HG03064 (cell line): Measurements from ENCODE around the gene PREX1.
"Not testable (repeated sequence)": the region's sequence is repeated elsewhere in the genome, so short reads cannot be mapped to it uniquely, and the experiment has no call there.

Experiments
- ATAC-seq: cut with Tn5 transposase; IDR thresholded peaks from one replicate; pipeline ENCODE4 v1.9.1; 2021; ENCODE audit warnings: low read depth; ENCODE audit not compliant: unreplicated experiment

Gene PREX1

DNA sequence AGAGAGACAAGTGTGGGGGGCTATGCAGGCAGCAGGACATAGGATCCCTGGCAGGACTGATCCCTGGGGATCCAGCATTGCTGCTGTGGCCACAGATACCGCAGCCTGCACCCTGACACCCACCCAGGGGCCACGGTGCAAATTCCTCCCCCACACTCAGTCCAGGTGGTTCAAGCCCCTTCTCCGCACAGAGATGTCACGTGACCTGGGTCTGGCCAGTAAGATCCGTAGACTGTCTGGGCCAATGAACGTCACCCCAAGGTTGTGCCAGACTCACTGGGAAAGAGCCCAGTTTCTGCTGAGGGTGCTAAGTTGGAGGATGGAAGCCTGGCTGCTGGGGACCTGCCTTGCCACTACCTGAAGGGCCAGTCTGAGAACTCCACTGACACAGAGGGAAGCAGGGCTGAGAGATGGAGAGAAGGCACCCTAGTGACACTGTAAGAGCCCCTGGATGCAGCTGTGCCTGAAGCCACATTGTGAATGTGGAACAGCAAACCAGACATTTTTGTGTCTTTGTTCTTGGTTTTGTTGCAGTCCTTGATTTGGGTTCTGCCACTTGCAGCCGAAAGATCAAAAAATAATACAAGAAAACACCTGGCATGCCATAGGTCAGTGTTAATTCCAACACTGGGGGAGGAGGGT lies 228.6 kb downstream of the PREX1 start:
- no peak for ATAC-seq

DNA sequence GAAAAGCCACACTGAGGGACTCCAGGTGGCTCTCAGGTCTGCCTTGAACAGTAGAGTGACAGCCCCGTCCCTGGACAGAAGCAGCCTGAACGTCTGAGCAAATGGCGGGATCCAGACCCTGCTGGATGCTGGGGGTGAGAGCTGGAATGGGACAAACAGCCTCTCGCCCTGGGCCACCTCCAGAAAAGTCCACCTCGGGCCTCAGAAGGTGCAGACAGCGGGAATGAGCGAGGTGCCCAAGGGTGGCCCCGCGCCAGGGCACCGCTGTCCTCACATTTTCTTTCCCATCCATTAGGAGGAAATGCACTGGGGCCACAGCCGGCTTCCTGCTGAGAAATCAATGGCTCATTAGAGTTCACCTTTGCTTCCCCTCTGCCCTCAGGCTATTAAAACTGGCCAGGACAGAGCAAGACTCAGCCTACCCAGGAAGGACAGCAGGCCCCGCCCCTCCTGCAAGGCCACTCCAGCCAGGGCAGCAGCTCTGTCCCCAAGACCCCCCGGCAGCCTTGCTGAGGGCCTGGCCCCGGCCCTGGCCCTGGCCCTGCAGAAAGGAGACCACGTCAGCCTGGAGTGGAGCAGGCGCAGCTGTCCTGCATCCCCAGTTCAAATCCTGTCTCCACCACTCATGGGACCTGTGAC lies 229.4 kb downstream of the PREX1 start:
- ATAC-seq, result not testable (repeated sequence)

DNA sequence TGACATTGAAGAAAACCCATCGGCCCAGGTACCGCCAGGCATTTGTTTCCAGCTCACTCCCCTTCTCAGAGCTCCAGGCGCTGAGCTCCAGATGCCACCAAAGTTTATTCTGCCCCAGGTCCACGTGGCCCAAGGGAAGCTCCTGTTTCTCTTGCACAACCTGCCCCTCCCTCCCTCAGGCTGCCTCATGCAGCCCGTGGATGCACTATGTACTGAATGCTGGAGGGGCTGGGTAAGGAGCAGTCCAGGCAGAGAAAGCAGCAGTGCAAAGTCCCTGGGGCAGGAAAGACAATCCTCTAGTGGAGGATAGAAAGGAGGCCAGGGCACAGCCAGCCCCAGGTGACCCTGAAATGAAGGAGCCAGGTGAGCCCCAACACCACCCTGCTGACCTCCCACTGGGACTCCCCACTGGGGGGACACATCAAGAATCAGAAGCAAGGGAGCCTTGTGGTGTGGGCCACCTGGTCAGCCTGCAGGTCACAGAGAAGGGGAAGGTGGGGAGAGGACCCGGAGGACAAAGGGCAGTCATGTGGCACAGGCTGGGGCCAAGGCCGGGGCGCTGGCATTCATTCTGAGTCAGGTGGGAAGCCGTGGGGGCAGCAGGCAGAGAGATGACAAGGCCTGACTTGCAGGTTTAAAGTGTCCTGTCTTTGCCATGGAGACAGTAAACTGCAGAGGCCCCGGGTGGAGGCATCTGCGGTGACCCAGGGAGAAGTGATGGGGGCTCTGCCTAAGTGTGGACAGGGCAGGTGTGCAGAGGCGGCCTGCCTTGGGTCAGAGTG lies 230.1 kb downstream of the PREX1 start:
- ATAC-seq, result no peak

DNA sequence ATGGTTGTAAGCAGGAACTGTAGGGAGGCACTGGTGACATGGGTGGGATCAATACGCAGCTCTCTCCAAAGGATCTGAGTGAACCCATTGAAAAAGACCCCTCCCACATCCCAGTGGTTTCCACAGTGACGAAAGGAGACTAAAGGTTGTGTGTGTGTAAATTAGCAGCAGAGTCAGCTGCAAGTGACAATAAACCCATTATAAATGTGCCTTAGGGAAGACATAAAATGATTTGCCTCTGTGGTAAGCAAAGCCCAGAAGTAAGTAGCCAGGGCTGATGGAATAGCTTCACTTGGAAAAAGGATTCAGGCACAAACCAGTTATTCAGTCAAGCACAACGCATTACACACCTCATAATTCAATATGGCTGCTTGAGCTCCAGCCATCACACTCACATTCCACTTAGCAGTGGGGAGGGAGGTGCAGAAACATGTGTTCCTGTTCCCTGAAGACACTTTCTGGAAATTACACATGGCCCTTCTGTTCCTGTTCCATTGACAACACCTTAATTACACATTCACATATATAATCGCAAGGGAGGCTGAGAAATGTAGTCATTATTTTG lies 231.4 kb downstream of the PREX1 start:
- ATAC-seq, result no peak

DNA sequence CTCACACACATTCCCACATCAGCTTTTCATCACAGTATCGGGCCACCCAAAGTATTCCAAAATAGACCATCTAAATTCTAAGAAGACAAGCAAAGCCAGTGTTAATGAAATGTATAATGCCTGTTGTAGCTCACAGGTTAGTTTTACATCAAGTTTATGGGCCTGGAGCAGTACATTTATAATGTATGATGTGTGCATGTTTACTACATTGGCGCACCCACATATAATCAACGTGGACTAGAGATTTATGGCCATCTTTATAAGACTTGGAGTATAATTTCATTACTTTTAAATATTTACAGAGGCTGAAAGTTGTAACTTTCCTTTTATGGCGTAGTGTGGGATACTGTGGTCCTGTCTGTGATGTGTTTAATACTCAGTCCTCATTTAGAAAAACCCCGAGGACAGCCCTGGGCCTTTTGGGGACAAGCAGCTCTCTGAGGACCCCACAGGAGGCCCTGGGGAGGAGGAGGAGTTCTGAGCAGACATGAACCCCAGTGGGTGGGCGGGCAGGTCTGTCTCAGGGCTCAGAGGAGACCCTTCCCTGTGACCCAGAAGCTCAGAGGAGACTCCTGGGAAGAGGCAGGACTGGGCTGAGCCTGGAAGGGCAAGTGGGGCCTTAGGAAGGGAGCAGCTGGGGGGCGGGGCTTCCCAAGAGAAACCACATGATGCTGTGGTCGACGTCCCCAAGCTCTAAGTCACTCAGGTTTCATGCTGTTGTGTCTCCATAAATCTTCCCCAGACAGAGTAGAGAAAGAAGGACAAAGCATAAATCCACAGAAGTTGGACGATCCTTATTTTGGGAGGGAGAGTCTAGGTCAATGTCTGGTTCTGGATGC lies 232.1 kb downstream of the PREX1 start:
- no peak for ATAC-seq

DNA sequence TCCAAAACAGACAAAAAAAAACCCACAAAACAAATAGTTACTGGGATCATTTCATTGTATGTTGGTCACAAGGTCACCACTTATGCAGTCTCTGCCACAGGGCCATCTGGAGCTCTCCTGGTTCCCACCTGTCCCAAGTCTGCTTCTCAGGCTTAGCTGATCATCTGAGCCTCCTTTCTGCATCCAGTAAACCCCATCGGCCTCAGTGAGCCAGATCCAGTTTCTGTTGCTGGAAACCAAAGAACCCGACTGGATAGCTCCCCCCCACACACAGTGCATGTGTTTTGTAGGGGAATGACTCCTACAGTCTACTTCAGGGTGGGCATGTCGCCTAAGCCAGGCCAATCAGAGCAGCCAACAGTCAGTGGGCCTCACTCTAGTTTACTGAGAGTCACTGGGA lies 233.3 kb downstream of the PREX1 start:
- no peak for ATAC-seq

DNA sequence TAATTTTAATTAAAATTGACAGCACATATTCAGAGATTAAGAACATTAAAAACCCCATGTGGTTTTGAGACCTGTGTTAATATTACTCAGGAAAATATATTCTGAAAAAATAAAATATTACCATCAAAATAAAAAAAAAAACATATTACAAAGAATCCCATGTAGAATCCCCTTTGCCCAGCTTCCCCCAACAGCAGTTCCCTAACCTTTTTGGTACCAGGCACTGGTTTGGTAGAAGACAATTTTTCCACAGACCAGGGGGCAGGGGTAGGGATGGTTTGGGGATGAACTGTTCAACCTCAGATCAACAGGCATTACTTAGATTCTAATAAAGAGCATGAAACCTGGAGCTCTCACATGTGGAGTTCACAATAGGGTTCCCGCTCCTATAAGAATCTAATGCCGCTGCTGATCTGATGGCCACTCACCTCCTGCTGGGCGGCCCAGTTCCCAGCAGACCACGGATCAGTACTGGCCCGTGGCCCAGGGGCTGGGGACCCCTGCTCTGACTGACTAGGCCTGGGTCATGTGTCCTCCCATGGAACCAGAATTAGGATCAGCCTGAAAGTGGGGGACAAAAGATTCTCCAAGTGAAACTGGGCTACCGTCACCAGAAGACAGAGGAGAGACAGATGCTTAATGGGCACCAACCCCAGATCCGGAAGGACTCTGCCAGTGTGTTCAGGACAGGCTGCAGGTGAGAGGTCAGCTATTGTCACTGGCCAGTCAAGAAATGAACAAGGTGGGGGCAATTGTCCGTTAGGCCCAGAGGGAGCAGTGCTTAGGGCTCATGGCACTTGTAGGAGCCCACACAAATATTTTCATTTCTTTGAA lies 235.5 kb downstream of the PREX1 start:
- no peak for ATAC-seq

DNA sequence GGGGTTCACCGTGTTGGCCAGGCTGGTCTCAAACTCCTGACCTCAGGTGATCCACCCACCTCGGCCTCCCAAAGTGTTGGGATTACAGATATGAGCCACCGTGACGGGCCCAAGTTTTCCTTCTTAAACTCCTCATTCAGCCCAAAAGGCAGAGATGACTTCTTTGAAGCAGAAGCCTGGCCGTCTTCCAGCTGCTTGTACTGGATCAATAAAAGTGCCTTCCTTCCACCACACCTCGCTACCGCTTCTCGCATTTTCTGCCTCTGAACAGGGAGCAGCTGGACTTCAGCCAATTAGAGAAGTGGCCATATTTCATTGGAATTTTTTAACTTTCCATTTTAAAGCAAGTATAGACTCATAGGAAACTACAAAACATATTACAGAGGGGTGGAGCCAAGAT lies 241.1 kb downstream of the PREX1 start:
- ATAC-seq, result no peak

DNA sequence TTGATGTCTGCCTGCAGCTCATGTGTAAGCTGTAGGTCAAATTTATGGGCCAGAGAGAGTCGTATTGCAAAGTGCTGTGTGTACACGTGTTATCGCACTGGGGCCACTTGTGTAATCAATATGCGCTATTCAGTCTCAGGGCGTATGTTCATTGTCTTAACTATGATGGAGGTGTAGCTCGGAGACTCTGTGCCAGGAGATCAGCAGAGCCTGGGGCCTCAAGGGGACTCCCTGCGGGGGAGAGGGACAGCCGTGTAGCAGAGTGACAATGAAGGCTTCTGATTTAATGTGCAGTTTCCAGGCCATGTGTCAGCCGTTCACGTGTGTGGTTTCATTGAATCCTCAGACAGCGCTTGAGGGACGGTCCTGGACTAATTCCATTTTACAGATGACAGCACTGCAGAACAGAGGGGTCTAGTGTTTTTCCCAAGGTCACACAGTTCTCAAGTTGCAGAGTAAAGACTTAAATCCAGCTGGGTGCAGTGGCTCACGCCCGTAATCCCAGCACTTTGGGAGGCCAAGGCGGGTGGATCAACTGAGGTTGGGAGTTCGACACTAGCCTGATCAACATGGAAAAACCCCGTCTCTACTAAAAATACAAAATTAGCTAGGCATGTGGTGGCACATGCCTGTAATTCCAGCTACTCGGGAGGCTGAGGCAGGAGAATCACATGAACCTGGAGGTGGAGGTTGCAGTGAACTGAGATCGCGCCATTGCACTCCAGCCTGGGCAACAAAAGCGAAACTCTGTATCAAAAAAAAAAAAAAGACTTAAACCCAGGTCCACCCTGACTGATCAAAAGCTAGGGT lies 242.5 kb downstream of the PREX1 start:
- ATAC-seq, result no peak

DNA sequence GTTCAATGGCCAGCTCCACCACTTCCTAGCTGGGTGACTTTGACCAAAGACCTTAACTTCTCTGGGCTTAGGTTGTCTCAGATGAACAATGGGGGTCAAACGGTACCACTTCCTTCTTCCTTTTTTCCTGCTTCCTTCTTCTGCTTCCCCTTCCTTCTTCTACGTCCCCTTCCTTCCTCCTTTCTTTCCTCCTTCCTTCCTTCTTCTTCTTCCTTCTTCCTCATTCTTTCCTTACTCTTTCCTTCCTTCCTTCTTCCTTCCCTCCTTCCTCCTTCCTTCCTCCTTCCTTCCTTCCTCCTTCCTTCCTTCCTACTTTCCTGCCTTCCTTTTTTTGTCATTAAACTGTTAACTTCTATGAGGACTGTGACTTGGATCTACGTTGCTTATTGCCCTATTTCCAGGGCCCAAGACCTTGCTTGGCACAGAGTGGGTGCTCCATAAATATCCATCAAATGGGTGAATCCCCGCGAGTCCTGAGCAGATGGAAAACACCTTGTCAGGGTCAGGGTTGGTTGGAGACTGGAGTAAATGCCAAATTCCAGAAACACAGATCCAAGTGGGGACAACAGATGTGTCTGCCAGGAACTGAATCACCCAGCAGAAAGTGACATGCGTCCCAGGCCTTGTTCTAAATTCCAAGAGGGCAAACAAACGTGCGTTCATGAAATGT lies 243.3 kb downstream of the PREX1 start:
- no peak for ATAC-seq

DNA sequence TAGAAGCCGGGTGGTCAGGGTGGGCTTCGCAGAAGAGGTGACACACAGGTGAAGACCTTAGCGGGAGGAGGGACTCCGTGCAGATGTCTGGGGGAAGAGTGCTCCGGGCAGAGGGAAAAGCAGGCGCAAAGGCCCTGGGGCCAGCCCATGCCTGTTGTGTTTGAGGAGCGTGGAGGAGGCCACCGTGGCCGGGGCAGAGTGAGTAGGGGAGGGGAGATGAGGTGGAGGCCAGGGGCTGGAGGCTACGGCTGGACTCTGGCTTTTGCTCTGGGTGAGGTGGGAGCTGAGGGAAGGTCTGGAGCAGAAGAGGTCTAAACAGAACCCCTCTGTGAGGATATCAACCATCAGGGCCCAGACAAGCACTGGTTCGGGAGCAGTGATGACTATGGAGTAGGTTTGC lies 244.0 kb downstream of the PREX1 start:
- no peak for ATAC-seq

DNA sequence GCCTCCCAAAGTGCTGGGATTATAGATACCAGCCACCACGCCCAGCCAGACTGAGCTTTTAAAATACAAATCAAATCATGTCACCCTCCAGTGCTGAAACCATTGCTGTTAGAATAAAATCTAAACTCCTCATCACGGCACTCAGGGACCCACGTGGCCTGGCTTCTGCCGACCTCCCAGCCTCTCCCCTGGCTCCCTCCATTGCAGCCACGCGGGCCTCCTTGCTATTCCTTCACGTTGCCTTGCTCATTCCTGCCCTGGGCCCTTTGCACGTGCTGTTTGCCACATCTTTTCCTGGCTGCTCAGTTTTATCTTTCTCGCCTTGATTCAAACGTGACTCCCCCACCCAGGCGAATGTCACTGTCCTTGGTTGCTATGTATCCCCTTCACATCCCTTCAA lies 244.6 kb downstream of the PREX1 start:
- no peak for ATAC-seq

DNA sequence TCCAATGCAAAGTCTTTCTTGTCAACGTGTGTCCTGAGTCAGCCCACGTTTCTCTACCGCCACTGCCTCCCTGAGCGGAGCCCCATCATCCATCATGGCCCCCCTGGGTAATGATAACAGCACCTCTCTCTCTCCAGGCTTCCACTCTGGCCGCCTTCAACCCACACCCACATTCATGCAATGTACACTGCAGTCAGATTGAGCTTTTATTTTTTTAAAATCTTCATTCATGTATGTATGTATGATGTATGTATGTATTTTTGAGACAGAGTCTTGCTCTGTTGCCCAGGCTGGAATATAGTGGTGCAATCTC lies 245.2 kb downstream of the PREX1 start:
- no peak for ATAC-seq

DNA sequence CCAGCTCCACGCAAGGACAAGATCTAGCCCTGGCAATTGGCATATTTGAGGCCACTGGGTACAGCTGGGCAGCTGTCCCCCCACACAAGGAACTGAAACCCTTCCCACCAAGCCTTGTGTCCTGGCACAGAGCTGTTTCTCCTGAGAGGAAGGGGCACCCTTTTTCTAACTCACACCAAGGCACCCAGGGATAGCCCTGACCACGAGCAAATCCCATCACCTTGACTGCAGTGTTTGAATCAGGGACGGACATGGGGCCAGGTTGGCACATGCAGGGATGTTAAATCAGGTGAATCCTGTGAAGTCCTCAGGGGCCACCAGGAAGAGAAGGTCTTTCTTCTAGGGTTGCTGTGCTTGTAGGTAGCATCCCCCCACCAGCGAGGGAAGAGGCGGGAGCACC lies 246.6 kb downstream of the PREX1 start:
- no peak for ATAC-seq

DNA sequence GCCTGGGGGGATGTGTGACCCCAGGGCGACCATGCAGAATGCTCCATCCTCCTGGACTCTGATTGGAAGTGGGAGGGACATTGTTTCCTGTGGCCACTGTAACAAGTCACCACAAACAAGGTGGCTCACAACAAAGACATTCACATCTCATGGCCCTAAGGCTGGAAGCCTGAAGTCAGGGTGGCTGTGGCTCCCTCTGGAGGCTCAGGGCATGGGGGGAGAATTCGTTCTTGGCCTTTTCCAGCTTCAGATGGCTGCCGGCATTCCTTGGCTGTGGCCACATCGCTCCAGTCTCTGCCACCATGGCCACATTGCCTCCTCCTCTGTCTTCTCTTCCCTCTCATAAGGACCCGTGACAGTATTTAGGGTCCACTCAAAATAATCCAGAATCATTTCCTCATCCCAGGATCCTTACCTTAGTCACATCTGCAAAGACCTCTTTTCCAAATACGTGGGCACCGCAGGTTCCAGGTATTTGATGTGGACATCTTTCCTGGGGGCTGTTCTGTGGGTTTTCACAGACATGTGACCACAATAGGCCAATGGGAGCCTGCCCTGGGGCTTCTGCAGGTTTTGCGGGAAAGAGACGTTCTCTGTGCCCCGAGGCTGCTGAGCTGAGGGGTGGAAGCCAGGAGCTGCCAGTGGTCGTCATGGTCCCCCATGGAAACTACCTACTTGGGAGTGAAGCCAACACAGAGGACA lies 249.3 kb downstream of the PREX1 start:
- no peak for ATAC-seq

DNA sequence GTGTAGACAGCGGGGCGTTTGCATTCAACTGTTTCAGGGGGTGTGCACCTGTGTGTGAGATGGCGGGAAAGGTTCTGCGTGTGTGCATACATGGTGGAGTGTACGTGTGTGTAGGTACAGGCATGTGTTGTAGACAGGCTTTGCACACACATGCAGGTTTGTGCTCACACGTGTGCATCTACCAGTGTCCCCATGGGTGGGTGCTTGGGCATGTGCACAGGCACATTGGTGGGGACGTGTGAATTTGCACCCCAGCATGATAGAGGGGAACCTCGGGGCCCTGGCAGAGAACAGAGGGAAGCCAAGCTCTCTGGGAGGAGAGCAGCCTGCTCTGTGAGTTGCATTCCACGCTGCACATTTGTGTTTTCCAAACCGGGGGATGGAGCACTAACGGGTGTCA lies 250.2 kb downstream of the PREX1 start:
- no peak for ATAC-seq

DNA sequence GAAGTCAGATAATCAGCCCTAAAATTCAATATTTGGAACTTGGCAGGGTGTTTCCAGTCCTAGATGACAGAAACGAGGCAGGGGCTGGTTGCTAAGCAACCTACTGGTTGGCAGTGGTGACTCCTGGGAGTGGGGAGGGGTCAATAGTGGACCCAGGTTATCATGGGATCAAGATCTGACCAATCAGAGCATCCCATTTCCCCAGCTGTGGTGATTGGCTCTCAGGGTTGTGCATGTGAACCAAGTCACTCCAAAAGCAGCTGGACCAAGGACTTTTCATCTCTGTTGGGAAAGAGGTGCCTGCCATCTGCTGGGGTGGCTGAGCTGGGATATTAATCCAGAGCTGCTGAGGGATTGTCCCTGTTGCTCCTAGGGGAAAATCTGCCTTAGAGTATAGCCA lies 253.4 kb downstream of the PREX1 start:
- ATAC-seq, result no peak
